ENCODE data around the gene ANKRD11. TPM values are rescaled to one million over a fixed set of nuclear protein-coding genes. Genes with fewer than 3 reads are reported as not detected.

ANKRD11 gene
- total RNA-seq, result 78.4 and 97.4 TPM in 2 replicates

- Histone ChIP-seq H3K9me3 (ENCODE audit: low read depth, low read length) (no peaks in the 10 kb centered on the region), H3K27ac (ENCODE audit: low read depth, low read length) (peak within 1 kb of the TSS; percentile 94), H3K4me3 (ENCODE audit: insufficient read depth, low read length) (peak within 1 kb of the TSS; percentile 95), H3K36me3 (ENCODE audit: insufficient read depth, low read length) (peaks cover 5% of the 10 kb centered on the region), H3K27me3 (ENCODE audit: insufficient read depth, low read length) (no peaks in the 10 kb centered on the region), H3K4me1 (ENCODE audit: insufficient read depth, low read length) (peaks cover 40% of the 10 kb centered on the region), H2AFZ (ENCODE audit: low read length) (peak within 1 kb of the TSS; percentile 88), H4K20me1 (ENCODE audit: insufficient read depth, low read length) (peaks cover 30% of the 10 kb centered on the region), H3K79me2 (ENCODE audit: insufficient read depth, low read length) (peaks cover 56% of the 10 kb centered on the region), H3K4me2 (ENCODE audit: insufficient read depth, low read length) (peak within 1 kb of the TSS; percentile 96)
- no peak for TF ChIP-seq CTCF (IDR thresholded peaks at IDR 0.05; ENCODE audit: extremely low read depth, low read depth, low read length)
- DNase-seq (ENCODE audit: insufficient read length, low spot score, missing footprints), result peak; percentile 100
These were observed at the start of gene ANKRD11 for GRCh38 chr16:89490439-89491237. Gene ANKRD11 (minus strand): TSS chr16:89490561. CDS start chr16:89317019, 173,542 bp downstream.

DNA sequence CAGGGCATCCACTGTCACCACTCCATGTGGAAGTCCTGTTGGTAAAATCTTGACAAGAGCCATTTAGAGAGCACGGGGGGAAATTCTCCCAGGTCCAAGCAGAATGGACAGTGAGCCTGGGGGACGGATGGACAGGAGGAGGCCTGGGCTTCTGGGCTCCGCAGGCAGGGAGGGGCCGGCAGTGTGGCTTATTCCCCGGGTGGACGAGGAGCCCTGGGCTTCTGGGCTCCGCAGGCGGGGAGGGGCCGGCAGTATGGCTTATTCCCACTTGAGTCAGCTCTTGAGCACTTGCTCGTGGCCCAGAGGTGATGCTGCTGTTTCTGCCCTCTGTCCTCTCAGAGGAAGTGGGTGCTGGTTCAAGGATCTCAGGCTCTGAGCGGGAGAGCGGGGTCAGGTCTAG lies 47.9 kb upstream of the ANKRD11 start:
- H3K36me3 ChIP-seq (ENCODE audit: insufficient read depth, low read length), result peaks cover 65% of the 10 kb centered on the region

GRCh38 chr16:89537549-89537925 lies 47.2 kb upstream of the ANKRD11 start:
- H3K79me2 ChIP-seq (ENCODE audit: insufficient read depth, low read length), result peaks cover 36% of the 10 kb centered on the region
- peak; percentile 88 for DNase-seq (ENCODE audit: insufficient read length, low spot score, missing footprints)
- no peaks in the 10 kb centered on the region for H3K27me3 ChIP-seq (ENCODE audit: insufficient read depth, low read length)
- H3K9me3 ChIP-seq (ENCODE audit: low read depth, low read length), result no peaks in the 10 kb centered on the region
- no peak overlapping the region for H3K27ac ChIP-seq (ENCODE audit: low read depth, low read length)
- H4K20me1 ChIP-seq (ENCODE audit: insufficient read depth, low read length), result peaks cover 24% of the 10 kb centered on the region
- no peak overlapping the region for H3K4me2 ChIP-seq (ENCODE audit: insufficient read depth, low read length)
- no peak overlapping the region for H2AFZ ChIP-seq (ENCODE audit: low read length)
- H3K4me1 ChIP-seq (ENCODE audit: insufficient read depth, low read length), result no peaks in the 10 kb centered on the region
- H3K4me3 ChIP-seq (ENCODE audit: insufficient read depth, low read length), result no peak overlapping the region
- TF ChIP-seq CTCF (IDR thresholded peaks at IDR 0.05; ENCODE audit: extremely low read depth, low read depth, low read length), result no peak
- peaks cover 69% of the 10 kb centered on the region for H3K36me3 ChIP-seq (ENCODE audit: insufficient read depth, low read length)

More for the DNA sequence above, 47.9 kb upstream of the ANKRD11 start:
- Histone ChIP-seq H3K4me3 (ENCODE audit: insufficient read depth, low read length) (no peak overlapping the region), H3K9me3 (ENCODE audit: low read depth, low read length) (no peaks in the 10 kb centered on the region), H4K20me1 (ENCODE audit: insufficient read depth, low read length) (peaks cover 24% of the 10 kb centered on the region), H3K4me1 (ENCODE audit: insufficient read depth, low read length) (no peaks in the 10 kb centered on the region), H3K27me3 (ENCODE audit: insufficient read depth, low read length) (no peaks in the 10 kb centered on the region), H2AFZ (ENCODE audit: low read length) (no peak overlapping the region), H3K79me2 (ENCODE audit: insufficient read depth, low read length) (peaks cover 36% of the 10 kb centered on the region), H3K27ac (ENCODE audit: low read depth, low read length) (no peak overlapping the region), H3K4me2 (ENCODE audit: insufficient read depth, low read length) (no peak overlapping the region)
- TF ChIP-seq CTCF (IDR thresholded peaks at IDR 0.05; ENCODE audit: extremely low read depth, low read depth, low read length), result no peak
- DNase-seq (ENCODE audit: insufficient read length, low spot score, missing footprints), result peak; percentile 23

DNA sequence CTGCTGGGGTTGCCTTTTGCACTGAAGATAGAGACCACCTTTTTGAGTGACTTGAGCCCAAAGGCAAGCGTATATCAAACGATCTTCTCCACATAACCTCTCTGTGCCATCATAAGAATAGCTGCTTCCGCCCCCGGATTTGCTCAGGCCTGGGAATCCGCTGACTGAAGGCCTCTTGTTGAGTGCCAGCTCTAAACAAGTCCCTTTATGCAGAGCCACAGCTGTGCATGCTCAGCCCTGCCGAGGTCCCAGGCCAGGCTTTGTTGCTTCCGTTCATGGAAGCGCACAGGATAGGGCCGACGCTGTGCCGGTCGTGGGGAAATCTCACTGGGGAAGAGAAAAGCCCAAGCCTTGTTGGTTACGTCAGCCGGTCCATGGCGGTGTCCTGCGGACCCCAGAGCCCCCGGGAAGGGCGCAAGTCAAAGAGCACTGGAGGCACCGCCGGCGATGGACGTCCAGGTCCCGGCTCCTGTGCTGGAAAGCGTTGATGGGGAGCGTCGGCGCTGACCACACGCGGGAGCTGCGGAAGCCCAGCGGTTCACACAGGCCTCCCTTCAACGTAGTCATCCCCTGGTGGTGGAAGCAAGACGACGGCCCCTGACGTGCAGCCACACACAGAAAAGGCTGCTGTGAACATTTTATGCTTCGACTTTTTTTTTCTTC lies 46.7 kb upstream of the ANKRD11 start:
- peak; percentile 62 for DNase-seq (ENCODE audit: insufficient read length, low spot score, missing footprints)
- Histone ChIP-seq H3K9me3 (ENCODE audit: low read depth, low read length) (no peaks in the 10 kb centered on the region), H2AFZ (ENCODE audit: low read length) (no peak overlapping the region), H3K79me2 (ENCODE audit: insufficient read depth, low read length) (peaks cover 34% of the 10 kb centered on the region), H4K20me1 (ENCODE audit: insufficient read depth, low read length) (peaks cover 24% of the 10 kb centered on the region), H3K27me3 (ENCODE audit: insufficient read depth, low read length) (no peaks in the 10 kb centered on the region), H3K27ac (ENCODE audit: low read depth, low read length) (no peak overlapping the region), H3K4me1 (ENCODE audit: insufficient read depth, low read length) (no peaks in the 10 kb centered on the region), H3K4me3 (ENCODE audit: insufficient read depth, low read length) (no peak overlapping the region), H3K36me3 (ENCODE audit: insufficient read depth, low read length) (peaks cover 74% of the 10 kb centered on the region), H3K4me2 (ENCODE audit: insufficient read depth, low read length) (no peak overlapping the region)
- no peak for TF ChIP-seq CTCF (IDR thresholded peaks at IDR 0.05; ENCODE audit: extremely low read depth, low read depth, low read length)
